GM21529 (cell line): ENCODE measurements around the gene LARGE1.

Experiments
- ATAC-seq: cut with Tn5 transposase; IDR thresholded peaks from one replicate; pipeline ENCODE4 v1.9.1; 2021; ENCODE audit not compliant: unreplicated experiment

Gene LARGE1

GRCh38 chr22:33459137-33459536, 461.1 kb downstream of the LARGE1 start:
- ATAC-seq = no peak

DNA sequence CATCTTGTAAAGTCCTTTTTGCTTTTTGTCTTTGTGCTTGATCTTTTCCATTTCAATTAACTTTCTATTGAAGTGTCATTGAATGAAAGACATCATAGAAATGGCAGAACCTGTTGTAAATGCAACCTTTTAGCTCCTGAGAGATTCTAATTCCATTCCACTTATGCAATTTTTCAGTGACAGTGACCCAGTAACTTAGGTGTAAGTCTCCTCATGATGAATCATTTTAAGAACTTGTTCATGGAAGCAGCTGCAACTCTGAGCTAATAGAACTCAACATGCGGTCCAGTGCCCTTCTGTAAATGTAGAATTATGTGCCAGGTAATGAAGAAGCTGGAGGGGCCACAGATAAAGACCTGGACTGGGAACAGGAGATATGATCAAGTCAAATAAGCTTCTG, 463.8 kb downstream of the LARGE1 start:
- ATAC-seq = no peak

DNA sequence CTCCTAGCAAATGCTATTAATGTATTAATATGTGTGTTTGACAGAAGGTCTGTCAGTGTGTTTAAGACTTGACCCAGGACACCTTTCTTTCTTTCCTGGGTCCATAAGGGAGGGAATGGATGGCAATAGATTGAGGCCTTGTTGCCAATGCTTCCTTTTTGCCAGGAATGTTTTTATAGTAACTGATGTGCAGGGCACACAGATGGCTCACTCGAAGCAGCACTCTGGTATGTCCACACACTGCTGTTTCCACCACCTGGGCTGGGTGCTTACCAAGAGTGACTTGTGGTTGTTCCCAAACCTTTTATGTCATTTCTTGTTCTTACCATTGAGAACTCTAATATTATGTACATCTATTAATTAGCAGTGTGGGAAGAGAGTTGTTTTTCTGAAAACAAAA, 465.2 kb downstream of the LARGE1 start:
- no peak for ATAC-seq

DNA sequence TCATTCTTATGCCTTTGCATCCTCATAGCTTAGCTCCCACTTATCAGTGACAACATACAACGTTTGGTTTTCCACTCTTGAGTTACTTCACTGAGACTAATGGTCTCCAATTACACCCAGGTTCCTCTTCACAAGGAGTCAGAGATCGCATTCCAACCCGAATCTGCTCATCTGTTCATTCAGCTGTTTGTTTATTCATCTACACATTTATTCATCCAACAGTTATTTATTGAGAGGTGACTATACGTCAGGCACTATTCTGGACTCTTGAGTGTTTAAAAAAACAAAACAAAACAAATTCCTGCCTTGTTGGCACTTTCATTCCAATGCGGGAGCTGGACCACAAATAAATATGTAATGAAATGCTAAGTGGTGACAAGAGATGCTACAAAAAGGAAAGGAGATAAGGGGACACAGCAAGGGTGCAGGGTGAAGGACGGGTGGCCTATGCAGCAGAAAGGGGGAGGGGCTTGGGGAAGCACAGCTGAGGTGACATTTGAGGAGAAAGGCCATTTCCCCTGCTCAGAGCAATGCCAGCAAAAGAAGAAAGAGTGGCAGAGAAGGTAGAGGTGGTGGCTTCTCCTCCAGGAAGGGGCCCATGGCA, 468.3 kb downstream of the LARGE1 start:
- no peak for ATAC-seq

DNA sequence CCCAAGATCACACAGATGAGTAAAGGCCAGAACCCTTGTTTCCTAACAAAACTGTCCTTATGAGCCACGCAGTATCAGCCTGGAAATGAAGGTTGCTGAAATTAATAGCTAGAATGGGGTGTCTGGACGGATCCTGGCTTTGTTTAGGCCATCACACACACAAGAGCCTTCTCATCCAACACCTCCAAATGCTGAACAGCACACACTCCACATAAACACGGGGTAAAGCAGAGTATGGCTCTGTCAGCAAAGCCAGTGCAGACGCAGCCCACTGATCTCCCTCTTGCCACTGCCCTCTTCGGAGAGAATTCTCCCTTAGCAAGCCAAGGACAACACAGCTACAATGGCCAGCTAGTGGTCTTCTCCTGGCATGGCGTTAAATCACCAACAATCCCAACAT, 469.5 kb downstream of the LARGE1 start:
- no peak for ATAC-seq

- ATAC-seq = no peak
These were observed 472.5 kb downstream of the LARGE1 start for GRCh38 chr22:33447733-33448132.

DNA sequence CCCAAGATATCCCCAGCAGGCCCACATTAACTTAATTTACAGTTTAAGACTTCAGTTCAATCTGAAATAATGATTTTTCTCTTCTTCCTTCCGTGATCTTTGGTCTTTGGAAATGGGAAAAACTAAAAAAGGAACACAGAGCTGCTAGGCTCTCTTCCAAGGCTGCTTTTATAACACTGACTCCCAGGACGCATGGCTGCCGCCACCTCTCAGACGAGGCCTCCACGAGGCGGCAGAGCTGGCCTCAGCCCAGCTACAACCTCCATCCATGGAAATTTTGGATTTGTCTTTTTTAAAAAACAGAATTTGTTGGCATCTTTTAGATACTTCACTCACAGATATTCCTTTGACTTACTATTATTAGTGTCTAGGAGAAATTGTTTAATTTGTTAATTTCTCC, 476.6 kb downstream of the LARGE1 start:
- no peak for ATAC-seq

GRCh38 chr22:33440756-33441155, 479.5 kb downstream of the LARGE1 start:
- no peak for ATAC-seq

GRCh38 chr22:33438273-33438672, 482.0 kb downstream of the LARGE1 start:
- ATAC-seq = no peak

- ATAC-seq = no peak
These were observed 489.0 kb downstream of the LARGE1 start for GRCh38 chr22:33431300-33431699.

DNA sequence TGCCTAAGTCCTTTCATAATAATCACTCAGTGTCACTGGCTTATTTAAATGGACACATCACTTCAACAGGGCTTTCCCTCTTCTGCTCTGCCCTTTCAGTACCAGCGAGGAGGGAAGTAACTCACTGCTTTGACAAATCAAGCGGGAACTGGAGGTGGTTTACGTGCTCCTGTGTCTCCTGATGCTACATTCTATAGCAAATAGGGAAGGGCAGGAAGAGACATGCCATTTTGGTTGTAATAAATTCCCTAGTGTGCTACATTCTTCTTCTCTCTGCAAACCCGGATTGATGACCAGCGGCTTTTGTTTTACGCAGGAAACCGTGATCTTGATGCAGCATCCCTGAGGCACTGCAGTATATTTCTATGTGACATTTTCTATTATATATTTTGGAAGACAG, 491.0 kb downstream of the LARGE1 start:
- no peak for ATAC-seq

GRCh38 chr22:33427461-33427860, 492.8 kb downstream of the LARGE1 start:
- no peak for ATAC-seq

GRCh38 chr22:33426451-33426850, 493.8 kb downstream of the LARGE1 start:
- no peak for ATAC-seq

GRCh38 chr22:33421859-33422258, 498.4 kb downstream of the LARGE1 start:
- no peak for ATAC-seq

DNA sequence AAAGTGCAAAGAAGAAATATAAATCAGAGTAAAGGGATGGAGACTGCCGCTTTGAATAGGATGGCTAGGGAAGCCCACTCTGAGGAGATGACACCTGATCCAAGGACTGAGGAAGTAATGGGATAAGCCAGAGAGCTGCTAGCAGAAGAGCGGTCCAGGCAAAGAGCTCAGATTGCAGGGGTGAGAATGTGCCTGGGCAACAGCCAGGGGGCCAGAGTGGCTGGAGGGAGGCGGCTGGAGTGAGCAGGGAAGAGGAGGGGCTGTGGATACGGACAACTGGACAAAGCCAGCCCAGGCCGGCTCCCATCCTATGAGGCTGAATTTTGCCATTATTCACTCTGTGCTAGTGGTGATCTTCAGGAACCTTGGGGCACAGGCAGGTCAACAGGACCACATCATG, 501.8 kb downstream of the LARGE1 start:
- no peak for ATAC-seq

DNA sequence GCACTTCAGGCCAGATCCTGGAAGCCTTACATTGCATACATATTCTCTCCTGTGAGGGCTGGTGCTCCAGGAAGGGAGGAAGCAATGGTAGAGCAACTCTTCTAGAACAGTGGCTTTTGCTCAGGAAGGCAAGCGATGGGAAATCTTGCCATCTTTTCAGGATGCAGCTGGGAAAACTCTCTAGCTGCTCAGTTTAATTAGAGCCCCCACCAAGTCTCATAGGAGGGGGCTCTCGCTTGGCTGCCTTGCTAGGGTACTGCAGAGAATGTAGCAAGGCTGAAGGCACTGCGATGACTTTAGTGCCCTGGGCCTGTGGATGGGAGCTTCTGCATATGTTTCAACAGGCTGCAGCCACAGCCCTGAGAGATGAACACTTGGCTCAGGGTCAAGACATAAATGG, 504.9 kb downstream of the LARGE1 start:
- no peak for ATAC-seq

- no peak for ATAC-seq
These were observed 511.2 kb downstream of the LARGE1 start for GRCh38 chr22:33409079-33409478.

- no peak for ATAC-seq
These were observed 515.1 kb downstream of the LARGE1 start for GRCh38 chr22:33405194-33405593.

- no peak for ATAC-seq
These were observed 515.6 kb downstream of the LARGE1 start for GRCh38 chr22:33404723-33405122.

DNA sequence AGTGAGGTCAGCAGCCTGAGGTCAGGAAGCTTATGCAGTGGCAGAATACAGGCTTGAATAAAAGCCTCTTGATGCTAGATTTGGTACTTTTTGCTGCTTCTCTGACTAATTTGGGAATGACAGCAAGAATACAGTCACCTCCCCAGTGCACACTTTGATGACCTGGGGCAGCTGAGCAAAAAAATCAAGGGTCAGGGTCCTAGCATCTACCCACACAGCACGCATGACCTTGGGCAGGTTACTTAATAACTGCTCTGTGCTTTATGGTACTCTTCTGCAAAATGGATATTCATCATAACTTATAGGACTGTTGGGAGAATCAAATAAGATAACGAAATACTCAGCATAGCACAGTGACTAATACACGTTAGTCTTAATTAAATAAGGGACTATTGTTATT, 518.0 kb downstream of the LARGE1 start:
- no peak for ATAC-seq

DNA sequence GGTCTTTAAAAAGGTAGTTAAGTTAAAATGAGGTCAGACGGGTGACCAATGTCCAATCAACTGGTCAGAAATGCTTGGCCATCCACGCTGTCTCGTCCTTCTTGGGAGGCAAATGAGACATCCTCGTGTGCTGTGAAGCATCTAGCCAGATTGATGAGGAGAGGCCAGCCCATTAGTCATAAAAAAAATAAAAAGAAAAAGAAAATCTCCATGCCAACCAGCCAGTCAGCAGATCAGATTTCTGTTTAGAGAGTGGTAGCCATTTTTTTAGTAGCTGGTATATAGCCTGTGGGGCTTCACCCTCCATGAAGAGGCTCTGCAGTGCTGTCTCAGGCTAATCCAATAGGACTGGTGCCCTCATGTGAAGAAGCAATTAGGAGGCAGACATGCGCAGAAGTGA, 519.0 kb downstream of the LARGE1 start:
- ATAC-seq = no peak

- ATAC-seq = no peak
These were observed 519.4 kb downstream of the LARGE1 start for GRCh38 chr22:33400891-33401290.

- no peak for ATAC-seq
These were observed 520.0 kb downstream of the LARGE1 start for GRCh38 chr22:33400061-33400840.
